CD1c-positive myeloid dendritic cell (primary cell): ENCODE data around the gene TRAF4.
"Not testable (repeated sequence)": the region's sequence is repeated elsewhere in the genome, so short reads cannot be mapped to it uniquely, and the experiment has no call there.

Source experiments
- DNase-seq: peaks from one replicate; pipeline ENCODE4 v3.0.0-alpha.2; 2016; ENCODE audit errors: extremely low spot score

Gene TRAF4

GRCh38 chr17:28714281-28714680, 29.5 kb upstream of the TRAF4 start:
- DNase-seq: no peak

GRCh38 chr17:28715217-28715616, 28.6 kb upstream of the TRAF4 start:
- DNase-seq: no peak

- no peak for DNase-seq
Observed at GRCh38 chr17:28716740-28717577, 26.9 kb upstream of the TRAF4 start.

- DNase-seq: peak; percentile 55
Observed at GRCh38 chr17:28717578-28718332, 26.1 kb upstream of the TRAF4 start, which contains the start of gene RAB34. TSS of gene RAB34 (minus strand) at chr17:28717868. CDS start at chr17:28717266, 602 bp downstream.

- DNase-seq: no peak
Observed at GRCh38 chr17:28718333-28719020, 25.3 kb upstream of the TRAF4 start.

- DNase-seq: no peak
Observed at GRCh38 chr17:28719021-28719433, 24.8 kb upstream of the TRAF4 start.

GRCh38 chr17:28720247-28720996, 23.4 kb upstream of the TRAF4 start:
- DNase-seq: no peak

GRCh38 chr17:28720997-28721329, 22.8 kb upstream of the TRAF4 start:
- DNase-seq: not testable (repeated sequence)

GRCh38 chr17:28722417-28723158, 21.2 kb upstream of the TRAF4 start:
- DNase-seq: no peak

GRCh38 chr17:28723159-28723835, 20.5 kb upstream of the TRAF4 start:
- DNase-seq: no peak

- DNase-seq: not testable (repeated sequence)
Observed at GRCh38 chr17:28723836-28724499, 19.8 kb upstream of the TRAF4 start.

- peak; percentile 19 for DNase-seq
Observed at GRCh38 chr17:28724500-28725165, 19.2 kb upstream of the TRAF4 start.

- DNase-seq: no peak
Observed at GRCh38 chr17:28725166-28725659, 18.6 kb upstream of the TRAF4 start.

- DNase-seq: peak; percentile 53
Observed at GRCh38 chr17:28725660-28726225, 18.1 kb upstream of the TRAF4 start.

GRCh38 chr17:28726226-28726626, 17.6 kb upstream of the TRAF4 start, which contains the start of gene TLCD1:
TSS of gene TLCD1 (minus strand) at chr17:28726233. CDS start at chr17:28726097, 136 bp downstream.
- peak; percentile 69 for DNase-seq

- peak; percentile 96 for DNase-seq
Observed at GRCh38 chr17:28726627-28727491, 17.0 kb upstream of the TRAF4 start.

GRCh38 chr17:28728364-28729200, 15.2 kb upstream of the TRAF4 start, which contains the start of gene NEK8:
TSS of gene NEK8 (plus strand) at chr17:28728788. CDS start at chr17:28728814, 26 bp downstream.
- DNase-seq: peak; percentile 99
